Muscle of back (tissue), 13 donors: ENCODE data around the gene AVPR1B. TPM values are rescaled to one million over a fixed set of nuclear protein-coding genes. Genes with fewer than 3 reads are reported as not detected.

Experiments
- DNase-seq, 3 donors: peaks; one replicate each; pipeline versions ENCODE4 v3.0.0 to v3.0.0-alpha.2; 2013
- long read RNA-seq, 9 donors: transcript quantifications; one replicate each; lab custom pipeline, GENCODE V29; 2026
- polyA plus RNA-seq, 10 donors: library from polyadenylated mRNA; unstranded; fragments of 120-200 nt; gene quantifications; one replicate each; pipeline ENCODE4 v1.2.1, GENCODE V29; 2013; ENCODE audit not compliant: insufficient read length in 10 of 10

Gene AVPR1B
- under 1 TPM; 0.13 to 0.63 (median 0.44) TPM for polyA plus RNA-seq
- long read RNA-seq, donor 1 = 0 reads
- long read RNA-seq, donor 2 = 0 reads
- long read RNA-seq, donor 3 = 0 reads
- long read RNA-seq, donor 4 = 0 reads
- long read RNA-seq, donor 5 = 0 reads
- long read RNA-seq, donor 6 = 0 reads
- long read RNA-seq, donor 7 = 0 reads
- long read RNA-seq, donor 8 = 0 reads
- long read RNA-seq, donor 9 = 0 reads

- DNase-seq = peak; percentile 31 to 90 (median 68)
Measured at GRCh38 chr1:206117151-206117948, at the start of gene AVPR1B. TSS of gene AVPR1B (minus strand) at chr1:206117388. CDS start at chr1:206116890, 498 bp downstream.

- no peak for DNase-seq
Measured at GRCh38 chr1:206145771-206146290, 28.6 kb upstream of the AVPR1B start.

- DNase-seq = no peak
Measured at GRCh38 chr1:206144605-206145004, 27.4 kb upstream of the AVPR1B start.

- peak; percentile 26 to 93 (median 64) for DNase-seq
Measured at GRCh38 chr1:206143537-206144172, 26.5 kb upstream of the AVPR1B start.

- no peak for DNase-seq
Measured at GRCh38 chr1:206142770-206143169, 25.6 kb upstream of the AVPR1B start.

- DNase-seq = no peak
Measured at GRCh38 chr1:206142011-206142410, 24.8 kb upstream of the AVPR1B start.

GRCh38 chr1:206136241-206136640 lies 19.1 kb upstream of the AVPR1B start:
- DNase-seq = no peak

- no peak for DNase-seq
Measured at GRCh38 chr1:206135248-206135647, 18.1 kb upstream of the AVPR1B start.

GRCh38 chr1:206133751-206134415 lies 16.7 kb upstream of the AVPR1B start:
- no peak for DNase-seq

- no peak for DNase-seq
Measured at GRCh38 chr1:206131037-206131436, 13.8 kb upstream of the AVPR1B start.

GRCh38 chr1:206128196-206128595 lies 11.0 kb upstream of the AVPR1B start:
- DNase-seq = peak in 1 of 3 donors; percentile 39

- DNase-seq = no peak
Measured at GRCh38 chr1:206127336-206127735, 10.1 kb upstream of the AVPR1B start.

- DNase-seq = no peak
Measured at GRCh38 chr1:206125346-206125745, 8.2 kb upstream of the AVPR1B start.

- no peak for DNase-seq
Measured at GRCh38 chr1:206122686-206123085, 5.5 kb upstream of the AVPR1B start.

GRCh38 chr1:206121269-206121668 lies 4.1 kb upstream of the AVPR1B start:
- no peak for DNase-seq

- no peak for DNase-seq
Measured at GRCh38 chr1:206120406-206120805, 3.2 kb upstream of the AVPR1B start.

- no peak for DNase-seq
Measured at GRCh38 chr1:206116873-206117150, 376 bp downstream of the AVPR1B start.

GRCh38 chr1:206116191-206116872 lies 856 bp downstream of the AVPR1B start:
- no peak for DNase-seq

GRCh38 chr1:206115791-206116190 lies 1.4 kb downstream of the AVPR1B start:
- no peak for DNase-seq

GRCh38 chr1:206114692-206115640 lies 2.2 kb downstream of the AVPR1B start:
- no peak for DNase-seq
